ENCODE data around the gene GPR171.

DNA sequence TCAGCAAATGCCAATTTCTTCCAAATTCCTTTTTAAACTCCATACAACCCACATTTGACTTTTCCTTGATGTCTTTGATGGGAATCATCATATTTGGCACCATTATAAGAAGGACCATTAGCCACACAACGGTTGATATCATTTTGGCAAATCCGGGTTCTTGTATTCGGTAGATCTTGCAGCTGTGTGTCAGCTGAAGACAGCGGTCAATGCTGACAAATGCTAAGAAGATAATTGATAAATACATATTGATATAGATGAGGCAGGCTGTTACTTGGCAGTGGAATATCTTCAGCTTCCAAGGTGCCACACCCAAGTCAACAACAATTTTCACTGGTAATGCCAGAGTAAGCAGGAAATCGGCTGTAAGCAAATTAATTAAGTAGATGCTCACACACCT, 4.2 kb downstream of the GPR171 start:
- no peak for TF ChIP-seq FOXM1 (IDR thresholded peaks at IDR 0.05; ENCODE audit: borderline replicate concordance)
- no peak for TF ChIP-seq ELF4 (IDR thresholded peaks at IDR 0.05)
- no peak for TF ChIP-seq SP1 (IDR thresholded peaks at IDR 0.05)
- TF ChIP-seq SUZ12 (IDR thresholded peaks at IDR 0.05): no peak
- no peak for TF ChIP-seq FOXK2 (IDR thresholded peaks at IDR 0.05)
- TF ChIP-seq TARDBP (IDR thresholded peaks at IDR 0.05): no peak
- no peak for TF ChIP-seq L3MBTL2 (conservative IDR thresholded peaks at IDR 0.05)
- TF ChIP-seq LEF1 (IDR thresholded peaks at IDR 0.05; ENCODE audit: borderline replicate concordance): no peak
- no peak for TF ChIP-seq NFRKB (IDR thresholded peaks at IDR 0.05)
- TF ChIP-seq FOXA1 (IDR thresholded peaks at IDR 0.05): no peak
- TF ChIP-seq BHLHE40 (IDR thresholded peaks at IDR 0.05; ENCODE audit: borderline replicate concordance): no peak
- TF ChIP-seq, protein P1, sequence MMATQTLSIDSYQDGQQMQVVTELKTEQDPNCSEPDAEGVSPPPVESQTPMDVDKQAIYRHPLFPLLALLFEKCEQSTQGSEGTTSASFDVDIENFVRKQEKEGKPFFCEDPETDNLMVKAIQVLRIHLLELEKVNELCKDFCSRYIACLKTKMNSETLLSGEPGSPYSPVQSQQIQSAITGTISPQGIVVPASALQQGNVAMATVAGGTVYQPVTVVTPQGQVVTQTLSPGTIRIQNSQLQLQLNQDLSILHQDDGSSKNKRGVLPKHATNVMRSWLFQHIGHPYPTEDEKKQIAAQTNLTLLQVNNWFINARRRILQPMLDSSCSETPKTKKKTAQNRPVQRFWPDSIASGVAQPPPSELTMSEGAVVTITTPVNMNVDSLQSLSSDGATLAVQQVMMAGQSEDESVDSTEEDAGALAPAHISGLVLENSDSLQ (IDR thresholded peaks at IDR 0.05): no peak
- TF ChIP-seq HDGF (IDR thresholded peaks at IDR 0.05; ENCODE audit: borderline replicate concordance): no peak
- TF ChIP-seq ZNF384 (IDR thresholded peaks at IDR 0.05): no peak

Measured in HEK293T (cell line).